CD14-positive monocyte (primary cell): ENCODE data around the gene TRPV5. TPM values are rescaled to one million over a fixed set of nuclear protein-coding genes. Genes with fewer than 3 reads are reported as not detected.

ENCODE experiments used
- DNase-seq, 3 donors: peaks; one replicate each; pipeline ENCODE4 v3.0.0-alpha.2; 2011 to 2022
- H2AFZ ChIP-seq: 2 replicates; pipeline ENCODE4 v1.6.0; 2012; ENCODE audit warnings: mild to moderate bottlenecking, low read depth, low read length, inconsistent platforms; ENCODE audit not compliant: insufficient read depth, poor library complexity, severe bottlenecking
- H3K27ac ChIP-seq, 2 donors: 1 replicate in 1 of 2; 2 replicates in 1 of 2; pipeline ENCODE4 v1.5.1; 2012 to 2013; ENCODE audit warnings: low read length in 2 of 2, control low read depth in 1 of 2, inconsistent platforms in 1 of 2, low read depth in 1 of 2, mild to moderate bottlenecking in 1 of 2
- H3K27me3 ChIP-seq, 2 donors: one replicate each; pipeline versions ENCODE4 v1.6.0 to v1.6.1; 2011 to 2013; ENCODE audit warnings: low read length in 2 of 2; ENCODE audit not compliant: control insufficient read depth in 2 of 2, insufficient read depth in 2 of 2
- H3K36me3 ChIP-seq, 2 donors: replicated peaks in 1 of 2; 1 replicate in 1 of 2; 2 replicates in 1 of 2; pipeline versions ENCODE4 v1.5.1 to v1.6.1; 2012 to 2013; ENCODE audit warnings: low read length in 2 of 2, control low read depth in 1 of 2, inconsistent platforms in 1 of 2, mild to moderate bottlenecking in 1 of 2; ENCODE audit not compliant: insufficient read depth in 2 of 2, control insufficient read depth in 1 of 2
- H3K4me1 ChIP-seq, 2 donors: 1 replicate in 1 of 2; 2 replicates in 1 of 2; pipeline versions ENCODE4 v1.5.1 to v1.6.1; 2012 to 2013; ENCODE audit warnings: low read length in 2 of 2, control low read depth in 1 of 2, inconsistent platforms in 1 of 2, mild to moderate bottlenecking in 1 of 2, moderate library complexity in 1 of 2; ENCODE audit not compliant: insufficient read depth in 2 of 2, control insufficient read depth in 1 of 2
- H3K4me2 ChIP-seq: replicated peaks from 2 replicates; pipeline ENCODE3; 2012; ENCODE audit warnings: low read length, moderate library complexity, mild to moderate bottlenecking; ENCODE audit not compliant: poor library complexity, severe bottlenecking; ENCODE audit errors: extremely low read depth
- H3K4me3 ChIP-seq, 3 experiments: fragments of 200-600 bp in 1 of 3; sonication (generic) in 1 of 3; replicated peaks in 1 of 3; 1 replicate in 2 of 3; 2 replicates in 1 of 3; pipeline ENCODE4 v1.5.1; 2011 to 2013; ENCODE audit warnings: low read length in 3 of 3, mild to moderate bottlenecking in 3 of 3, control low read depth in 2 of 3, low read depth in 2 of 3, inconsistent platforms in 1 of 3, moderate library complexity in 1 of 3
- H3K79me2 ChIP-seq: 2 replicates; pipeline ENCODE4 v1.6.0; 2012; ENCODE audit warnings: mild to moderate bottlenecking, control low read depth, inconsistent platforms, low read length, moderate library complexity; ENCODE audit not compliant: insufficient read depth
- H3K9ac ChIP-seq: 2 replicates; pipeline ENCODE4 v1.6.0; 2017; ENCODE audit warnings: low read length, mild to moderate bottlenecking; ENCODE audit not compliant: insufficient read depth, poor library complexity, severe bottlenecking
- H3K9me3 ChIP-seq, 2 donors: replicated peaks in 1 of 2; 1 replicate in 1 of 2; 2 replicates in 1 of 2; pipeline versions ENCODE4 v1.5.1 to v1.6.1; 2012 to 2013; ENCODE audit warnings: low read length in 2 of 2, control low read depth in 1 of 2; ENCODE audit not compliant: control insufficient read depth in 1 of 2, insufficient read depth in 1 of 2
- H4K20me1 ChIP-seq: 2 replicates; pipeline ENCODE4 v1.6.0; 2012; ENCODE audit warnings: mild to moderate bottlenecking, low read length, control low read depth, moderate library complexity; ENCODE audit not compliant: insufficient read depth
- H3K27ac Mint-ChIP-seq, 7 donors: one replicate each; pipeline ENCODE4 v1.8.0; 2020; ENCODE audit warnings: mild to moderate bottlenecking in 7 of 7, mixed read lengths in 7 of 7, moderate library complexity in 6 of 7, inconsistent platforms in 2 of 7
- H3K27me3 Mint-ChIP-seq, 3 donors: one replicate each; pipeline ENCODE4 v1.8.0; 2021 to 2022; ENCODE audit warnings: low read depth in 3 of 3, mild to moderate bottlenecking in 3 of 3, mixed read lengths in 3 of 3, moderate library complexity in 3 of 3, inconsistent platforms in 1 of 3
- H3K36me3 Mint-ChIP-seq, 2 donors: one replicate each; pipeline ENCODE4 v1.8.0; 2020; ENCODE audit warnings: mixed read lengths in 2 of 2, inconsistent platforms in 1 of 2, mild to moderate bottlenecking in 1 of 2
- H3K4me1 Mint-ChIP-seq: one replicate; pipeline ENCODE4 v1.8.0; 2020; ENCODE audit warnings: mild to moderate bottlenecking, mixed read lengths
- H3K4me3 Mint-ChIP-seq, 2 donors: one replicate each; pipeline ENCODE4 v1.8.0; 2020; ENCODE audit warnings: mild to moderate bottlenecking in 2 of 2, mixed read lengths in 2 of 2, moderate library complexity in 1 of 2
- H3K9me3 Mint-ChIP-seq, 7 donors: one replicate each; pipeline ENCODE4 v1.8.0; 2020 to 2022; ENCODE audit warnings: mixed read lengths in 7 of 7, mild to moderate bottlenecking in 6 of 7, moderate library complexity in 6 of 7, inconsistent platforms in 2 of 7
- WGBS: methylation state at CpG from one replicate; pipeline ENCODE4 v1.1.5; 2013; ENCODE audit warnings: missing lambda C conversion rate; ENCODE audit not compliant: insufficient coverage; 5-methylcytosine and 5-hydroxymethylcytosine counted together
- intact Hi-C, 2 donors: fragments of 100-400 bp; cut with micrococcal nuclease; formaldehyde crosslinking; loops; one replicate each; pipeline versions ENCODE4 v1.15.0 to v1.15.1; 2023
- polyA plus RNA-seq, 3 donors: library from polyadenylated mRNA; depleted of rRNA in 1 of 3; unstranded in 2 of 3; stranded (reverse) in 1 of 3; fragments of 300-500 nt in 2 of 3; fragments of >200 nt in 1 of 3; fragmentation: Illumina TruSeq in 2 of 3; gene quantifications; 1 replicate in 2 of 3; 2 replicates in 1 of 3; pipeline ENCODE4 v1.2.3, GENCODE V29; 2012 to 2021
- TF ChIP-seq, protein P1 (sequence below): fragments of 200-600 bp; IDR thresholded peaks from one replicate; pipeline ENCODE4 v1.8.0; 2022; ENCODE audit warnings: antibody characterized with exemption, mild to moderate bottlenecking

Gene TRPV5
- polyA plus RNA-seq, 3 donors = not detected

DNA sequence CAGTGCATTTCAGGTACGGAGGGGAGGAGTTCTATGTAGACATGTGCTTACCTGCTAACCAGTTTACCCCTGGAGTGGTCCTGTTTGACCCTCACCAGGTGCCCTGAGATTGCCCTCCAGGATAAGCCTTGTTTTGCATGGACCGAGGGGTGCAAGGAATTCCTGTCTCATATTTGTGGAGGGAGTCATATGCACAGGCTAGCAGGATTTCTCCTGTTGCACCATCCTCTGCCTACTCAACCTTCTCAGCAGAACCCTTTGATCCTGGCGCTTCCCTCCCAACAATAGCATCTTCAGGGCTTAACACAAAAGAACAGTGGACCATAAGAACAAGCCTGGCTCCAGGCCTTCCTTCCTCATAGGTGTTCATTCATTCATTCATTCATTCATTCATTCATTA is 55.2 kb downstream of the TRPV5 start:
- H3K4me1 Mint-ChIP-seq = no peaks in the 10 kb centered on the region
- H3K27ac Mint-ChIP-seq = peak overlapping the region in 1 of 7 donors; percentile 1
- 97% methylated on average over 2 of the region's 3 CpGs for WGBS

DNA sequence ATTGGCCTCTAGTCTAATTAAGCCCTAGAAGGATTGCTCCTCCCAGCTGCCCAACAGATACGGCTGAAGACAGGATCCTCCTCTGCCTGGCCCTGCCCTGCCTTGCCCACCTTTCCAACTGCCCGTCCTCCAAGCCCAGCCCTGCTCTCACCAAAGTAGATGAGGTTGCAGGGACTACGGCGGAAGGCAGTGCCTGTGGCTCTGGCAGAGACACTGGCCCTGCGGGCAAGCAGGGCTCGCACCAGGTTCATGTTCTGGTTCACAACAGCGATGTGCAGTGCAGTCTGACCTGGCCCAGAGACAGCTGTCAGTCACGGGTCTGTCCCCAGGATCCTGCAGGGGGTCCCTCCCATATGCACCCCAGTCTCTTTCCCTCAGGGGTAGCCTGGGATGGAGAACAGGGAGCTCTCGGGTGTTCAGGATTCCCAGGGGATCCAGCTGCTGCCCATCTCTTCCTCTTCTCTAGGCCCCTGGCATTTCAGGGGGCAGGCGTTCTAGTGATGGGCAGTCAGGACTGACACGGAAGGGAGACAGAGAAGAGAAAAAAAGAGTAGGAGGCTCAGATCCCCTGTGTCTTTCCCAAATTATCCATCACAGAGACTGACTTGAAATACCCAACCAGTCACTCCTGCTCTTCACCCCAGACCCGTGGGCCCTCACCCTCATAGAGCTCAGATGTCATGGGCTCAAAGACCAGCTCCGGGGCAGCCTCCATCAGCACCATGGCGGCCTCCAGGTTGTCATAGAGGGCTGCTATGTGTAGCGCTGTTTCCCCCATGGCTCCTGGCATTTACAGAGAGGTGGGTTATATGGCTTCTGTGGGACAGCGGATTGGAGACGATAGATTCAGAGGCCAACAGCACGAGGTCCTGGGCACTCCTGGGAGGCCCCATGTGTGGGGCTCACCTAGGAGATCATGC is 56.3 kb downstream of the TRPV5 start:
- intact Hi-C loops = no loop called here
- H3K4me3 Mint-ChIP-seq = no peak overlapping the region
- H3K79me2 ChIP-seq = no peaks in the 10 kb centered on the region
- no peaks in the 10 kb centered on the region for H3K9me3 ChIP-seq
- H3K27ac ChIP-seq = no peak overlapping the region
- H3K4me2 ChIP-seq = no peak overlapping the region
- 89% methylated on average over 14 of the region's 18 CpGs for WGBS
- peaks cover 0 to 3% (median 0%) of the 10 kb centered on the region in 7 donors for H3K9me3 Mint-ChIP-seq
- no peak overlapping the region for H3K9ac ChIP-seq
- no peaks in the 10 kb centered on the region for H3K4me1 Mint-ChIP-seq
- H3K4me1 ChIP-seq = no peaks in the 10 kb centered on the region
- no peak overlapping the region for H3K4me3 ChIP-seq
- no peaks in the 10 kb centered on the region for H4K20me1 ChIP-seq
- TF ChIP-seq, protein P1, sequence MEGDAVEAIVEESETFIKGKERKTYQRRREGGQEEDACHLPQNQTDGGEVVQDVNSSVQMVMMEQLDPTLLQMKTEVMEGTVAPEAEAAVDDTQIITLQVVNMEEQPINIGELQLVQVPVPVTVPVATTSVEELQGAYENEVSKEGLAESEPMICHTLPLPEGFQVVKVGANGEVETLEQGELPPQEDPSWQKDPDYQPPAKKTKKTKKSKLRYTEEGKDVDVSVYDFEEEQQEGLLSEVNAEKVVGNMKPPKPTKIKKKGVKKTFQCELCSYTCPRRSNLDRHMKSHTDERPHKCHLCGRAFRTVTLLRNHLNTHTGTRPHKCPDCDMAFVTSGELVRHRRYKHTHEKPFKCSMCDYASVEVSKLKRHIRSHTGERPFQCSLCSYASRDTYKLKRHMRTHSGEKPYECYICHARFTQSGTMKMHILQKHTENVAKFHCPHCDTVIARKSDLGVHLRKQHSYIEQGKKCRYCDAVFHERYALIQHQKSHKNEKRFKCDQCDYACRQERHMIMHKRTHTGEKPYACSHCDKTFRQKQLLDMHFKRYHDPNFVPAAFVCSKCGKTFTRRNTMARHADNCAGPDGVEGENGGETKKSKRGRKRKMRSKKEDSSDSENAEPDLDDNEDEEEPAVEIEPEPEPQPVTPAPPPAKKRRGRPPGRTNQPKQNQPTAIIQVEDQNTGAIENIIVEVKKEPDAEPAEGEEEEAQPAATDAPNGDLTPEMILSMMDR = no peak
- no peak overlapping the region for H2AFZ ChIP-seq
- H3K27ac Mint-ChIP-seq = peak overlapping the region in 1 of 7 donors; percentile 66
- no peak for DNase-seq
- no peaks in the 10 kb centered on the region for H3K36me3 ChIP-seq
- no peaks in the 10 kb centered on the region for H3K27me3 ChIP-seq
- peaks cover 2 to 7% (median 5%) of the 10 kb centered on the region in 3 donors for H3K27me3 Mint-ChIP-seq
- peaks cover 0 to 3% of the 10 kb centered on the region in 2 donors for H3K36me3 Mint-ChIP-seq

More for the DNA sequence above, 55.2 kb downstream of the TRPV5 start:
- Mint-ChIP-seq H3K36me3 (no peaks in the 10 kb centered on the region), H3K4me3 (no peak overlapping the region), H3K27me3 (peaks cover 2 to 8% (median 5%) of the 10 kb centered on the region in 3 donors), H3K9me3 (peaks cover 0 to 3% (median 0%) of the 10 kb centered on the region in 7 donors)
- H3K36me3 ChIP-seq = no peaks in the 10 kb centered on the region
- H3K27ac ChIP-seq = no peak overlapping the region
- H2AFZ ChIP-seq = no peak overlapping the region
- H3K4me3 ChIP-seq = no peak overlapping the region
- H3K27me3 ChIP-seq = no peaks in the 10 kb centered on the region
- TF ChIP-seq, protein P1 = no peak
- no peaks in the 10 kb centered on the region for H3K9me3 ChIP-seq
- no peak overlapping the region for H3K9ac ChIP-seq
- no peak overlapping the region for H3K4me2 ChIP-seq
- no peaks in the 10 kb centered on the region for H3K79me2 ChIP-seq
- DNase-seq = no peak
- intact Hi-C loops = no loop called here
- no peaks in the 10 kb centered on the region for H3K4me1 ChIP-seq
- no peaks in the 10 kb centered on the region for H4K20me1 ChIP-seq
